ENCODE results near the gene EAF2.

DNA sequence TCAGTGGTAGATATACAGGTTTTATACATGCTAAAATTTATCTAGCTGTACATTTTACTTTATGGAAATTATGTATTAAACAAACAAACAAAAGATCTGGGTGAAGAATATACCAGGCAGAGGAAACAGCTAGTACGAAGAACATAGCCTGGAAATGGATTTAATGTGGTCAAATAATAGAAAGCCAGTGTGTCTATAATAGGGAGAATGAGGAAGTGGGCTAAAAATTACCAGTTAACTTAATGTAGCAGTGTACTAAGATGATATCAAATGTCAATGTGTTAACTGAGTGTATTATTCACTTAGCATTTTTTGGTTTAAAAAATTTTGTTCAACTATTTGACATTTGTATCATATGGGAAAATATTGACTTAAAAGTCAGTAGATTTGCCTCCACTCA, 36.4 kb downstream of the EAF2 start:
- TF ChIP-seq CTCF (IDR thresholded peaks at IDR 0.05 in 8 of 11, conservative IDR thresholded peaks at IDR 0.05 in 3 of 11) (no peak), POLR2A (IDR thresholded peaks at IDR 0.05) (no peak), POLR2AphosphoS5 (IDR thresholded peaks at IDR 0.05) (no peak)
